ENCODE measurements around the gene VPREB3. TPM values are rescaled to one million over a fixed set of nuclear protein-coding genes. Genes with fewer than 3 reads are reported as not detected.

Gene VPREB3
- not detected for total RNA-seq

- Histone ChIP-seq H3K9me3 (no peaks in the 10 kb centered on the region), H3K36me3 (replicated peaks in 1 of 2; ENCODE audit: insufficient read depth in 1 of 2, low read depth in 2 of 2) (no peaks in the 10 kb centered on the region)
- no peak for ATAC-seq
These were observed at the start of gene VPREB3 for GRCh38 chr22:23754220-23754919. Gene VPREB3 (minus strand): TSS chr22:23754425. CDS start chr22:23754363, 62 bp downstream.

DNA sequence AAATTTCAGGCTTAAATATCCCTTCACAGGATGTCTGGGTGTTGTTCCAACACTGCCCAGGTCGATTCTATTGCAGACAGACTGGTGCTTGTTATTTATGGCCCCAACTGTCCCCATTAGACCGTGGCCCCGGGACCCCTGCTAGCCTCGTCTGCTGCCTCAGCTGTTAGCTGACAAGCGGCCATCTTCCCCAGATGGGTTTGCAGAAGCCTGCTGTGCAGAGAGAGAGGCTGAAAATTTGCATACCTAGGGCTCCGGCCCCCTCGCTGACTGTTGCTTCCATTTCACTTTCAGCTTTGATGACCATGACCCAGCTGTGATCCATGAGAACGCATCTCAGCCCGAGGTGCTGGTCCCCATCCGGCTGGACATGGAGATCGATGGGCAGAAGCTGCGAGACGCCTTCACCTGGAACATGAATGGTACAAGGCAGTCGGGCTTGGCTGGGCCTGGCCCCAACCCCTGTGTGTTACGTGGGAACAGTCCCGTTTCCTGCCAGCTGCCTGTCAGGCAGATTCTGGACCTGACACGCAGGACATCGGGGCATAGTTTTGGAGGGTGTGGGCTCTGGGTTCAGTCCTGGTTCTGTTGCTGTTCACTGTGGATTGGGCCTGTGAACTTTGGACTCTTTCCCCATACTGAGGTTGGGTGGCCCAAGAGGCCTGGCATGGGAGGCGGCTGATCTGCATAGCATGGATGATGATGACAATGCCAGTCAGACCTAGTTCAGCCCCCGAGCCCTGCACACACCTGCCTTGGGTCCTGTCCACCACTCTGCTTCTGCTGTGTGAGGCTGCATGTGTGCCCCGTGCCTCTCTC lies 49.0 kb upstream of the VPREB3 start:
- Histone ChIP-seq H3K4me3 (no peak overlapping the region), H3K27me3 (no peaks in the 10 kb centered on the region), H3K27ac (no peak overlapping the region), H3K4me1 (no peaks in the 10 kb centered on the region), H3K36me3 (replicated peaks in 1 of 2; ENCODE audit: insufficient read depth in 1 of 2, low read depth in 2 of 2) (peaks cover 0 to 27% of the 10 kb centered on the region in 2 donors), H3K9me3 (no peaks in the 10 kb centered on the region)
- WGBS, 2 donors: 82 to 93% methylated on average over 13 to 21 of the region's 21 CpGs
- TF ChIP-seq POLR2A (IDR thresholded peaks at IDR 0.05) (no peak), CTCF (IDR thresholded peaks at IDR 0.05) (no peak)
- ATAC-seq: no peak
- DNase-seq: no peak
- intact Hi-C loops (cut with DNase I): no loop called here

More at GRCh38 chr22:23754220-23754919, at the start of gene VPREB3:
- H3K27ac ChIP-seq: no peak within 1 kb of the TSS
- TF ChIP-seq POLR2A (IDR thresholded peaks at IDR 0.05): no peak
- TF ChIP-seq CTCF (IDR thresholded peaks at IDR 0.05): no peak
- intact Hi-C loops (cut with DNase I): no loop called here
- no peaks in the 10 kb centered on the region for H3K27me3 ChIP-seq
- whole genome bisulfite sequencing, 2 donors: 91 to 96% methylated on average over 12 to 14 of the region's 14 CpGs
- peaks cover 20% of the 10 kb centered on the region for H3K4me1 ChIP-seq
- H3K4me3 ChIP-seq: no peak within 1 kb of the TSS
- DNase-seq: no peak

DNA sequence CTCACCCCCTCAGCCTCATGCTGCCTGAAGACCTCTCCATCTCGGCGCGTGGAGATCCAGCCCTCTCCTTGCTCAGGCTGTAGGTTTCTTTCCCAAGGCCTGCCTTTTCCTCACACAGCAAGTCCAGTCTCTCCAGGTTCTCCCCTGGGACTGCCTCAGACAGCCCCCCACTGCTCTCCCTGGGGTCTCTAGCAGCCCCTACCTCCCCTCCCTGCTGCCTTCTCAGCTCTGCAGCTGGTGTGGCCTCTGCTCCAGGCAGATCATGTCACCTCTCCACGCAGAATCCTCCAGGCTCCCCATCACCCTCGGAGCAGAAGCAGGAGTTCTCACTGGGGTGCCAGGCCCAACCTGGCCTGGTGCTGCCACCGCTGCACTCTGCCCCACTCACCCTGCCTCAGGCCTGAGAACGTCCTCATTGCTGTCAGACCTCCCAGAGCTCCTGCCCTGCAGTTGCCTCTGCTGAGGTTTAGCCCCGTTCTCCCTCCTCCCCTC lies 47.7 kb upstream of the VPREB3 start:
- Histone ChIP-seq H3K9me3 (no peaks in the 10 kb centered on the region), H3K4me1 (no peaks in the 10 kb centered on the region), H3K27me3 (no peaks in the 10 kb centered on the region), H3K27ac (no peak overlapping the region), H3K4me3 (no peak overlapping the region), H3K36me3 (replicated peaks in 1 of 2; ENCODE audit: insufficient read depth in 1 of 2, low read depth in 2 of 2) (peaks cover 0 to 27% of the 10 kb centered on the region in 2 donors)
- 91 to 92% methylated on average over 5 to 8 of the region's 8 CpGs for WGBS, 2 donors
- no peak for ATAC-seq
- TF ChIP-seq CTCF (IDR thresholded peaks at IDR 0.05): no peak
- TF ChIP-seq POLR2A (IDR thresholded peaks at IDR 0.05): no peak
- intact Hi-C loops (cut with DNase I): no loop called here
- DNase-seq: no peak

DNA sequence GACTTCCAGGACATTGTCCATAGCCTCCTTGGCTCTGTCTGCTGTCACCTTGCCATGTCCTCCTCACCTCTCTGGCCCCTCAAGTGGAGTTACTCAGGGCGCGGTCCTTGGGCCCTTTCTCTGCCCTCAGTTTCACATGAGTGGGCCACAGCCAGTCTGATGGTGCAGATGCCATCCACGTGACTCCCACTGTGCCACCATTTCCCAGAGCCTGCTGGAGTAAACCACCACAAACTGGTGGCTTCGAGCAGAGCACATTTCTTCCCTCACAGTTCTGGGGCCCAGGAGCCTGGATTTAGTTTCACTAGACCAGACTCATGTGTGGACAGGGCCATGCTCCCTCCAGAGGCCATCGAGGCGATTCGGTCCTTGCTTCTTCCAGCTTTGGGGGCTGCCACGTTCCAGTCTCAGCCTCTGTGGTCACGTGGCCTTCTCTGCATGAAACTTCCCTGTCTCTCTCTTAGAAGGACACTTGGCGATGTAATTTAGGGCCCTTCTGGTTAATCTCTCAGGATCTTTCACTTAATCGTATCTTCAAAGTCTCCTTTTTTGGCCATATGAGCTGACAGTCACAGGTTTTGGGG lies 47.1 kb upstream of the VPREB3 start:
- intact Hi-C loops (cut with DNase I): no loop called here
- ATAC-seq: no peak
- DNase-seq: no peak
- no peaks in the 10 kb centered on the region for H3K9me3 ChIP-seq
- H3K4me3 ChIP-seq: no peak overlapping the region
- H3K27me3 ChIP-seq: no peaks in the 10 kb centered on the region
- no peaks in the 10 kb centered on the region for H3K4me1 ChIP-seq
- no peak for TF ChIP-seq CTCF (IDR thresholded peaks at IDR 0.05)
- TF ChIP-seq POLR2A (IDR thresholded peaks at IDR 0.05): no peak
- no peak overlapping the region for H3K27ac ChIP-seq
- WGBS, 2 donors: 81 to 91% methylated on average over 11 of the region's 11 CpGs
- peaks cover 0 to 29% of the 10 kb centered on the region in 2 donors for H3K36me3 ChIP-seq (replicated peaks in 1 of 2; ENCODE audit: insufficient read depth in 1 of 2, low read depth in 2 of 2)

All from body of pancreas (tissue), 4 donors.